AML-193 (cell line): Measurements from ENCODE around the gene MFAP3.

Experiments used
- DNase-seq, 2 experiments: peaks; one replicate each; lab custom pipeline; 2025; lab: John Stamatoyannopoulos, UW

MFAP3 gene

DNA sequence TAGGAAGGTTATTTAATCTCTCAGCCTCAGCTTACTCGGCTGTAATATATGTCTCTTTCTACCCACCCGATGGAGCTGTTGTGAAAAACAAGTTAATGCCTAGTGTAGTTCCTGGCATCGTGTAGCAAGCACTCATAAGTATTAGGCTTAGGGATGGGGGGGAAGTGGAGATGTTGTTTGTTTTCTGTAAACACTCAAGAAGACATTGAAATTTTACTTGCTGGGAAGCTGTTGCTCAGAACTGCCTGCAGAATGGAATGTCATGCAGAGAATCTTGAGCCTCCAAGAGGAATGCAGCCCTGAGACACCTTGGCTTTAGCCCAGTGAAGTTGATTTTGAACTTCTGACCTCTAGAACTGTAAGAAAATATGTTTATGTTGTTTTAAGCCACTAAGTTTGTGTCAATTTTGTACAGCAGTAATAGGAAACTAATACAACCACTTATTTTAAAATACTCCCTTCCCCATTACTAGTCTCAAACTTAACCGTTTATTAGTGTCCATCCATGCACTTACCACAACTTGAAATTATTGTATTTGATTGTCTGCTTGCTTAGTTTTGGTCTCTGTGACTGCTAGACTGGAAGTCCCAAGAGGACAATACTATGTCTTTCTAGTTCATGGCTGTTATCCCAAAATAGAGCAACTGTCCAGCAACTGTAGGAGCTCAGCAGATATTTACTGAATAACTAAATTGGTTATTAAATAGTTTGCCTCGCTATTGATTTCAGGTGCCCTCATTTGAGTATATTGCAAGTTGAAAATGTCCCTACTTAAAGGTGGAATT lies 53.8 kb downstream of the MFAP3 start:
- no peak for DNase-seq

DNA sequence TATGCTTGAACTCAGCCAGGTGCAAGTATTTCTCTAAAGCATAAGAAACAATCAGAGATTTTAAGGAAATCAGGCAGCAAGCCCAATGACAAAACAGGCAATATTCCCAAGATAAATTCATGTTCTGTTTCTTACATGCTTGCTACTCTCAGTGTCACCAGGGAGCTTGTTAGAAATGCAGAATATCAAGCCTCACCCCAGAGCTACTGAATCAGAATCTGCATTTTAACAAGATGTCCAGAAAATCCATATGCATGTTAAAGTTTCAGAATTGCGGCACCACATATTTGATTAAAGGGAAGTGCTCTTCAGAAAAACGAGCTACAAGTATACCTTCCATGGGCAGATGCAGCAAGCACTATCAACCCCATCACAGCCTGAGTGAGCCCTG lies 54.4 kb downstream of the MFAP3 start:
- no peak for DNase-seq

DNA sequence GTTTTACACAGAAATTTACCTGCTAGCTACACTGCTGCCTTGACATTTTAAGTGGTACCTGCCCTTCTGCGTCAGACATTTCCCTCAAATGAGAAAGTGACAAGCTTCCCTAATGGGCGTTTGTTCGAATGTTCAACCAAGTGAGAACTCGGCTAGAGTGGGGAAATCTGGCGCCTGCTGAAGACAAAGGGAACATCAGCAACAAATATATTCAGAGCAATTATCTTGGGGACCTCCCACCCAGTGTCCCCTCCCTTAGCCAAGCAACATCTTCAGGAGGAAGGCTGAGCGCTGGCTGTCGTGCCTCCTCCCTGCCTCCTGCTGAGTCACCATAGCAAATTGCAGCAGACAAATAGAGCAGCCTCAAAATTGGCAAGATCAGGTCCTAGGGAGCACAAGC lies 57.1 kb downstream of the MFAP3 start:
- no peak for DNase-seq

DNA sequence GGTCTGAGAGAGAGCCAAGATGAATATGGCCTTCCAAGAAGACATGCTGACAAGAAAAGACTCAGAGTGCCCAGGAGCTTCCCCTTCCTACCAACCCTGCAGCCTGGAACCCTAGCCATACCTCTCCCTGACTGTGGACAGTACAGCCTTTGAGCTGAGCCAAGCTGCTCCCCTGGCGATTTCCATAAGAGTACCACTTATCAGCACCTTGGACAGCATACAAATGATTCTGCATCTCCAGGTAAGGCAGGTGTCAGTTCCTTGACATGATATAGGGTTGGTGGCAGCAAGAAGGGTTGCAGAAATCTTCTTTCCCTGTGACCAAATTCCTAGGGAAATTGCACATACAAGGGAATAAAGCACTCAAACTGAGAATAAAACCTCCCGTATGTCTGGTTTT lies 58.3 kb downstream of the MFAP3 start:
- DNase-seq, result no peak

DNA sequence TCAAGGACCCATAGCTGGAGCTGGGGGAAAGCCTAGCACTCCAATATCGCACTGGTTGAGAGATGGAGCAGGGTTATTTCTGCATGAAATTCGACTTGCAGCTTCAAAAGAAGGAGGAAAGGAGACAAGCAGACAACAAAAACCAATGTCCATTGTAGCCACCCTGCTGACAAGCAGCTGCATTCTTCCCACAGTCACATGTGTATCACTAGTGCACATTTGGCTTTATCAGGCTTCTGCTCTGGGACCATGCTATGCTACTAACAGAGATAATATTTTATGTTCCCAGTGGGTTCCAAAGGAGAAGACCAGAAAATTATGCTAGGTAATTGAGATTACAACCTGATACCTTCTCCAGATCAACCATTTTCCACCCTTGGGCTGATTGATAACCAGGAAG lies 59.7 kb downstream of the MFAP3 start:
- no peak for DNase-seq

DNA sequence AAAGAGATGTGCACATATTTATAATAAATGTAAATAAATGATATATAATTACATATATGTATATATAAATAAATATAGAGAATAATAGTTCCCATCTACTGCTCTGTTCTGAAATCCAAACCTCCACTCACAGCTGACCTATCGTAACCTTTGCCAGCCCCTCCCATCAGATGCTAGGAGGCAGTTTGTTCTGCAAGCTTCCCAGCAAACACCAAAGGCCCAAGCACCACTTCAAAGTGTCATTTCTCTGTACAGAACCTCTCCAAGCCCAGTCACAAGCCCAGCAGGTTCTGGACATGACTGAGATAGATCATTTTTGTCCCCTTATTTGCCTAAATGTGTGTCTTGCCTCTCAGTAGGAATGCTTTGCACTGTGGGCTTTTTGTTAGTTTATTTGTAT lies 62.4 kb downstream of the MFAP3 start:
- no peak for DNase-seq

DNA sequence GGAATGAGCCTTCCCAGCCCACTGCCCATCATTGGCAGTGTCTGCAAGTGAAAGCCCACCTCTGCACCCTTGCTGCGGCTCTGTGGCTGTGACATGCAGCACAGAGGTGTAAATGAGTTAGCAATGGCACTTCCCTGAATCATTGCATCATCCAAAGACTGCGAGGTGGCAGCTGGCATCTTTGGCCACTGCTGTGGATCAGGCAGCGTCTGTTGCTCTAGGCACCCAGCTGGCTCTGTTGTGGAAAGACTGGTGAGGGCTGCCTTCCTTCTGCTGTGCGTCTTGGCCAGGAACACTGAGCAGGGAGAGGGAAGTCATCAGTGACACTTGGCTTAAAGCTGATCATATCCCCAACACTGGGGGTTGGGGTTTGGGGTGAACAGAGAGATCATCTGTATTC lies 64.5 kb downstream of the MFAP3 start:
- no peak for DNase-seq
